Uterus (tissue), 2 donors: ENCODE results near the gene ZNF536.

Source experiments
- POLR2A ChIP-seq, 2 donors: fragments of 450-650 bp; IDR thresholded peaks; one replicate each; pipeline ENCODE4 v1.6.1; 2016; ENCODE audit warnings: antibody characterized with exemption in 2 of 2, mild to moderate bottlenecking in 1 of 2, moderate library complexity in 1 of 2
- TF ChIP-seq, protein P1 (sequence below), 4 experiments: fragments of 200-600 bp in 2 of 4; fragments of 450-650 bp in 2 of 4; sonication (generic) in 2 of 4; IDR thresholded peaks; one replicate each; pipeline ENCODE4 v1.5.1; 2016 to 2019; ENCODE audit warnings: antibody characterized with exemption in 4 of 4, mild to moderate bottlenecking in 2 of 4, moderate library complexity in 1 of 4

DNA sequence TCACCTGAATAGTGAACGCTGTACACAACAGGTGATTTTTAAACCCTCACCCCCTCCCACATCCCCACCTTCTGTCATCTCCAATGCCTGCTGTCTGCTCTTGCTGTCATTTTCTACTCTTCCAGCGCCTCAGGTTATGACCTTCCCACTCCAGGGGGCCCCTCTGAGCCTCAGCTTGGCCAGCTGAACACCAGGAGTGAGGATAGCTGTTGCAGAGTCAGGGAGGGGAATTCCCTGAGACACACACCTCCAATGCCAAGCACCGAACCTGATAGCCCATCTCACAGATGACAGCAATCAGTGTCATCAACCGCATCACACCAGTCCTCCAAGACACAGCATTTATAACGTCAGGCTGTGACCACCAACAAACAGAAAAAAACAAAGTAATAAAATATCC lies 193.5 kb downstream of the ZNF536 start:
- TF ChIP-seq, protein P1, sequence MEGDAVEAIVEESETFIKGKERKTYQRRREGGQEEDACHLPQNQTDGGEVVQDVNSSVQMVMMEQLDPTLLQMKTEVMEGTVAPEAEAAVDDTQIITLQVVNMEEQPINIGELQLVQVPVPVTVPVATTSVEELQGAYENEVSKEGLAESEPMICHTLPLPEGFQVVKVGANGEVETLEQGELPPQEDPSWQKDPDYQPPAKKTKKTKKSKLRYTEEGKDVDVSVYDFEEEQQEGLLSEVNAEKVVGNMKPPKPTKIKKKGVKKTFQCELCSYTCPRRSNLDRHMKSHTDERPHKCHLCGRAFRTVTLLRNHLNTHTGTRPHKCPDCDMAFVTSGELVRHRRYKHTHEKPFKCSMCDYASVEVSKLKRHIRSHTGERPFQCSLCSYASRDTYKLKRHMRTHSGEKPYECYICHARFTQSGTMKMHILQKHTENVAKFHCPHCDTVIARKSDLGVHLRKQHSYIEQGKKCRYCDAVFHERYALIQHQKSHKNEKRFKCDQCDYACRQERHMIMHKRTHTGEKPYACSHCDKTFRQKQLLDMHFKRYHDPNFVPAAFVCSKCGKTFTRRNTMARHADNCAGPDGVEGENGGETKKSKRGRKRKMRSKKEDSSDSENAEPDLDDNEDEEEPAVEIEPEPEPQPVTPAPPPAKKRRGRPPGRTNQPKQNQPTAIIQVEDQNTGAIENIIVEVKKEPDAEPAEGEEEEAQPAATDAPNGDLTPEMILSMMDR (IDR thresholded peaks at IDR 0.05) = no peak
- no peak for TF ChIP-seq POLR2A (IDR thresholded peaks at IDR 0.05)
